GM21367 (cell line): ENCODE data around the gene PROZ.
"Not testable (repeated sequence)": the region's sequence is repeated elsewhere in the genome, so short reads cannot be mapped to it uniquely, and the experiment has no call there.

Experiments used
- ATAC-seq: cut with Tn5 transposase; IDR thresholded peaks from one replicate; pipeline ENCODE4 v1.9.1; 2021; ENCODE audit not compliant: unreplicated experiment

Gene PROZ, protein sequence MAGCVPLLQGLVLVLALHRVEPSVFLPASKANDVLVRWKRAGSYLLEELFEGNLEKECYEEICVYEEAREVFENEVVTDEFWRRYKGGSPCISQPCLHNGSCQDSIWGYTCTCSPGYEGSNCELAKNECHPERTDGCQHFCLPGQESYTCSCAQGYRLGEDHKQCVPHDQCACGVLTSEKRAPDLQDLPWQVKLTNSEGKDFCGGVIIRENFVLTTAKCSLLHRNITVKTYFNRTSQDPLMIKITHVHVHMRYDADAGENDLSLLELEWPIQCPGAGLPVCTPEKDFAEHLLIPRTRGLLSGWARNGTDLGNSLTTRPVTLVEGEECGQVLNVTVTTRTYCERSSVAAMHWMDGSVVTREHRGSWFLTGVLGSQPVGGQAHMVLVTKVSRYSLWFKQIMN

DNA sequence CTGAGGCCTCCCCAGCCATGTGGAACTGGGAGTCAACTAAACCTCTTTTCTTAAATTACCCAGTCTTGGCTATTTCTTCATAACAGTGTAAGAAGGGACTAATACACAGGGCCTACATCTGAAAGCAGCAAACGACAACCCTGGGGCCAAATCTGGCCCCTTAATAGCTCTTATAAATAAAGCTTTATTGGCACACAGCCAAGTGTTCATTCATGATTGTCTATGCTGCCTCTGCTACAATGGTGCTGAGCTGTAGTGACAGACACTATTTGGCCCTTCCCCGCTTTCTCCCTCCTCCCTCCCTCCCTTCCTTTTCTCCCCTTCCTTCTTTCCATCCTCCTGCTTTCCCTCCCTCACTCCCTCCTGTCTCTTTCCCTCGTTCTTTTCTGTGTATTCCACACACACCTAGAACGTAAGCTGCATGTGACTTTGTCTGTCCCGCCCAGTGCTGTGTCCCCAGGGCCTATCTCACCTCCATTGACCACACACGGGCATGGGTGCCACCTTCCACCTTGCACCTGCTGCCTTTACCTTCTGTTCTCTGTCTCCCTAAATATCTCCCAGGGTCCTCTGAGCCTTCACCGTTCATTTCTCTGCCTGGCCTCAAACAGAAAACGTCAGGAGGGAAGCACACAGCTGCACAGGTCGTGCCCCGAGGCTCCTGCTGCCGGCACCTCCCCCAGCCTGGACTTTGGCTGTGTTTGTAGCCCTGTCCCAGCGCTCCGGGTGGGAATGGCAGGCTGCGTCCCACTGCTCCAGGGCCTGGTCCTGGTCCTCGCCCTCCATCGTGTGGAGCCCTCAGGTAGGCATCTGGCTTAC, at the start of gene PROZ:
Gene PROZ (plus strand): TSS at position 720 of the 819 bp plus-strand sequence. CDS start 13 bp downstream, at position 733.
- no peak for ATAC-seq

DNA sequence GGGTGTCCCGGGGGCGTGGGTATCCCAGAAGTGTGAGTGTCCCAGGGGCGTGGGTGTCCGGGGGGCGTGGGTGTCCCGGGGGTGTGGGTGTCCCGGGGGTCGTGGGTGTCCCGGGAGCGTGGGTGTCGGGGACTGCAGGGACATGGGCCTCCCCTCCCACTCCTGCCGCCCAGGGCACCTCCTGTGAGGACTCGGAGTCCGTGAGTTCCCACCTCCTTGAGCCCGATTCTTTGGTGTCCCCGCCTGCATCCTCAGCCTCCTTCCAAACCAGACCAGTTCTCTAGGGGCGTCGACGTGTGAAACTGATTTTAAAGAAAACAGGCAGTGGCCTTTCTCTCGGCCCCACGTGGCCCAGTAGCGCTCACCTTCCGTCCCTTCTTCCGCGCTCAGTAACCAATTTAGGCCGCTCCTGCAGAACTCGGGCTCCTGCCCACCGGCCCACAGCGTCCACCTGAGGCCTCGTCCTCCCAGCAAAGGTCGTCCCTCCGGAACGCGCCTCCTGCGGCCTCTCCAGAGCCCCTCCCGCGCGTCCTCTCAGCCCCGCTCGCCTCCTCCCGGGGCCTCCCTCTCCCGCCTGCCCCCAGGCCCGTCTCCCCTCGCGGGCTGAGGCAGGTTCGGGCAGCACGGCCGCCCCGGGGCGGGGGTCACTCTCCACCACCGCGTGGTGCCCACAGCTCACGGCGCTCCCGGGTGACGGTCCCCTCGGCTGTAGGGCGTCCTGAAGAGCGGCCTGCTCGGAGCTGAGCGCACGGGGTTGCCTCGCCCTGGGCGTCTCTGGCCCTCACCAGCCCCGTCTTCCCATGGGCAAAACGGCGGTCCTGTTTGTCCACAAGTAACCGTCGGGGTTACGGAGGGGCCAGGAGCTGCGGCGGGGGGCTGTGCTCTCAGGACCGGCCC, 49.0 kb upstream of the PROZ start:
- ATAC-seq: no peak

DNA sequence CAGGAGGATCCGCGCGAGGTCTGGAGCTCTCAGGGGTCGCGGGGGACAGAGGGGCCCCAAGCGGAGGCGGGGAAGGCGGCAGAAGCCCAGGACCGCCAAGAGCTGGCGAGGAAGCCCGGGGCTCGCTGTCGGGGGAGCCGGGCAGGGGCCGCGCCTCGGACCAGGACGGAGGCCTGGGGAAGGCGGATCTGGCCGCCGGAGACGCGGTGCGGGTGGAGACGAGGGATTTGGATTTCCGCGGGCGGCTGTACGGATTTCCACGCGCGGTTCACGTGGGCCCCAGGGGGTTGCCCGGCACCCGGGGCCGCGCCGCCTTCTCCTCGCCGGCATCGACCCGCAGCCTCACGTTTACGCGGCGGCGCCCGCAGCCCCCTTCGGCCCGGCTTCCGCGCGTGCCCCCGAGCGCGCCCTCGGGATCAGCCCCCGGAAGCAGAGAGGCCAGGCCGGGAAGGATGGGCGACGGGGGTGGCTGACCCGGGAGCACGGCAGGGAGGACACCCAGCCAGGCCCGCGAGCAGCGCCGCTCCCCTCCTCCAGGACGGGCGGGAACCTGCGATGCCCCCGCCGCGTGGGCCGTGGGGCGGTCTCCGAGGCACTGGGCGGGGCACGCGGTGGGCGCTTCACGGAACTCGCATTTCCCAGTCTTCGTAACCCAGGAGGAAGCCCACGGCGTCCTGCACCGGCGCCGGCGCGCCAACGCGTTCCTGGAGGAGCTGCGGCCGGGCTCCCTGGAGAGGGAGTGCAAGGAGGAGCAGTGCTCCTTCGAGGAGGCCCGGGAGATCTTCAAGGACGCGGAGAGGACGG, 48.2 kb upstream of the PROZ start:
- no peak for ATAC-seq

DNA sequence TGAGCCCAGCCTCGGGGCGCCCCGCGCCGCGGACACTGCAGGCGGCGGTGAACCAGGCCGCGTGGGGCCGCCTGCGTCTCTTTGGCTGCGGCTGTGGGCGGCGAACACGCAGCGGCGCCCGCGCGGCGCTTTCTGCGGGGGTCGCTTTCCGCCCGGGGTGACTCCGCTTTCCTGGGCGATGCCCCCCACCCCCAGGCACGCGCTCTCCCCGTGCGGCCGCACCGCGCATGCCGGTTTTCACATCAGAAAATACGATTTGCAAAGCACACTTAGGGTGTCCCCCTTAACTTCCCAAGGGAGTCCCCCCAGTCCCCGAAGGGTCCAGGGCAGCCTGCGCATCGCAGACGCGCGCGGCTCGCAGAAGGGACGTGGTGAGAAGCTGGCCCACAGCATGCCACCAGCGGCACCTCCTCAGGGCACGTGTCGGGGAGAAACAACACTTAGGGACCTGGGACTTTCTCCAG, 47.6 kb upstream of the PROZ start:
- no peak for ATAC-seq

DNA sequence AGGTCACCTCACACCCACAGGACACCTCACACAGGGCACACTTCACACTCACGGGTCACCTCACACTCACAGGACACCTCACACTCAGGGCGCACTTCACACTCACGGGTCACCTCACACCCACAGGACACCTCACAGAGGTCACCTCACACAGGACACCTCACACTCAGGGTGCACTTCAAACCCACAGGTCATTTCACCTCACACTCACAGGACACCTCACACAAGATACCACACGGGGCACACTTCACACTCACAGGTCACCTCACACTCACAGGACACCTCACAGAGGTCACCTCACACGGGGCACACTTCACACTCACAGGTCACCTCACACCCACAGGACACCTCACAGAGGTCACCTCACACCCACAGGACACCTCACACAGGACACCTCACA, 46.6 kb upstream of the PROZ start:
- ATAC-seq: not testable (repeated sequence)

DNA sequence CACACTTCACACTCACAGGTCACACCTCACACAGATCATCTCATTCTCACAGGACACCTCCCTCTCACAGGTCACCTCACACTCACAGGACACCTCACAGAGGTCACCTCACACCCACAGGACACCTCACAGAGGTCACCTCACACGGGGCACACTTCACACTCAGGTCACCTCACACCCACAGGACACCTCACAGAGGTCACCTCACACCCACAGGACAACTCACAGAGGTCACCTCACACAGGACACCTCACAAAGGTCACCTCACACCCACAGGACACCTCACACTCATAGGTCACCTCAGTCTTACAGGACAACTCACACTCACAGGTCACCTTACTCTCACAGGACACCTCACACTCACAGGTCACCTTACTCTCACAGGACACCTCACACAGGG, 46.0 kb upstream of the PROZ start:
- not testable (repeated sequence) for ATAC-seq

DNA sequence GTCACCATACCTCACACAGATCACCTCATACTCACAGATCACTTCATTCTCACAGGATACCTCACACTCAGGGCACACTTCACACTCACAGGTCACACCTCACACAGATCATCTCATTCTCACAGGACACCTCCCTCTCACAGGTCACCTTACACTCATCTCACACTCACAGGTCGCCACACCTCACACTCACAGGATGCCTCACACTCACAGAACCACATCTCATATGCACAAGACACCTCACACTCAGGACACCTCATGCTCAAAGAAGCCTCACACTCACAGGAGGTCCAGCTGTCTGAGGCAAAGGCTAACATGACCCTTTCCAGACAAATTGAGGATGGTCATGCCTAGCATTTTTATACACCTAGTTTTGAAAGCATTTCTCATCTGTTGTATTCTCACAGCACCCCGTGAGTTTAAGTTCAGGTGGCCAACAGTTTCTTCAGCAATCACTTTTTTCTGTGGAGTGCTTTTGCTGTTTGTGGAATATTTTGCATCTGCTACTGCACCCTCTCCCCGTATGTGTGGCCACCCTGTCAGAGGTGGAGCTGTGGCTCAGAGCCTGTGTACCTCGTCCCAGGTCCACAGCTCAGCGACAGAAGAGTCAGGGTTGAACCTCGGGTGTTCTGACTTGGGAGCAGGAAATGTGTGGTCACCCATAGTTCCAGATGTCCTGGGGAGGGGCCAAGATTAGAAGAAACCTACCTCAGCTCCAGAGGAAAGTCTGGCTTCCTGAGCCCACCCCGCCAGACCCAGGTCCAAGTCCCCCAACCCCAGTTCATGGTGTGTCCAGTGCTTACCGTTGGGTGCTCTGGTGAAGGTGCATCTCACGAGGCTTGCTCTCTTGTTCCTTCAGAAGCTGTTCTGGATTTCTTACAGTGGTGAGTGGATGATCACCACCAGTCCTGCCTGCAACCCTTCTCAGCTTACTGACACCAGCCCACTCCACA, 45.3 kb upstream of the PROZ start:
- no peak for ATAC-seq

DNA sequence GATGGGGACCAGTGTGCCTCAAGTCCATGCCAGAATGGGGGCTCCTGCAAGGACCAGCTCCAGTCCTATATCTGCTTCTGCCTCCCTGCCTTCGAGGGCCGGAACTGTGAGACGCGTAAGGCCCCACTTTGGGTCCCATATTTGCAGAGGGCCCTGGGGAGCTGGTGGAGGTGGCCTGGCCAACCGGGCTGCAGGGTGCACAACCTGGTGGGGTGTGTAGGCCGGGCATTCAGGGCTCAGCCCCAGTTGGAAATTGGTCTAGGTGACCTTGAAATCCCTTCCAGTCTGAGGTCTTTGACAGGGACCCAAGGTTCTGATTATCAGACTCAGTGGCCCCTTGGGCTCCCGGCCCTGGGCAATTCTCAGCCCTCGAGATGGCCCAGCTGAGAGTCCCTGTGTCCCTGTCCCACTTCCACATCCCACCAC, 44.6 kb upstream of the PROZ start:
- ATAC-seq: no peak

DNA sequence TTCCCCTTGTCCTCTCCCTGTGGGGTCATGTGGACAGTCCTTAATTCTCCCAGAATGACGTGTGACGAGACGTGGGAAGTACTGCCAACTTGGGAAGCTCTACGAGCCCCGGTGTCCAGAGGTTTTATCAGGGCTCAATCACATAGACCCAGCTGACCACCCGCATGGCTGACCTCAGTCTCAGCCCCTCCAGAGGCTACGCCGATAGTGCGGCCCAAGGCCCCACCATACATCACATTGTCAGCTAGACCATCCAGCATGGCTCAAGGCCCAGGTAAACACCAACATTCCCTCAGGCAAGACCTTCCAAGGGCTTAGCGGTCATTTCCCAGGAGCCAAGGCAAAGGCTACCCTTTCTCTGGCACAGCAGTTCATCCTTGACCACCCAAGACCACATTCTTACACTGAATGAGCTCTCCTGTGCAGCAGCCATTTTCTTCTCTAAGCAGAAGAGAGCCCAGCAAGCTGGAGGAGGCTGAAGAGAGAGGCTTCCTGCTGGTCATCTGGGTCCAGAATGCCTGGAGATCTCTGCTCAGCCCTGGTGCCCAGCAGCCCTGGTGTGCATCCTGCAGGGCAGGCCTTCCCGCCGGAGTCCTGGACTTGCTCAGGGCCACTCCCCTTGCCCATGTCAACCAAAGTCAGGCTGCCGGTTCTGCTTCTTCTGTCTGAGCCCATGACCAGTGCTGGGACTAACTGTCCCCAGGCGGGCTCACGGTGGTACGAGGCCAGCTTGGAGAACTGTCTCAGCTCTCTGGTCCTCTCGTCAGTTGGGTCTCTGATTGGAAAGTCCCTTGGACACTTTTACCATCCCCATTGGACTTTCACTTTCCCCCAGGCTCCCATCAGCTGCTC, 43.7 kb upstream of the PROZ start:
- no peak for ATAC-seq

DNA sequence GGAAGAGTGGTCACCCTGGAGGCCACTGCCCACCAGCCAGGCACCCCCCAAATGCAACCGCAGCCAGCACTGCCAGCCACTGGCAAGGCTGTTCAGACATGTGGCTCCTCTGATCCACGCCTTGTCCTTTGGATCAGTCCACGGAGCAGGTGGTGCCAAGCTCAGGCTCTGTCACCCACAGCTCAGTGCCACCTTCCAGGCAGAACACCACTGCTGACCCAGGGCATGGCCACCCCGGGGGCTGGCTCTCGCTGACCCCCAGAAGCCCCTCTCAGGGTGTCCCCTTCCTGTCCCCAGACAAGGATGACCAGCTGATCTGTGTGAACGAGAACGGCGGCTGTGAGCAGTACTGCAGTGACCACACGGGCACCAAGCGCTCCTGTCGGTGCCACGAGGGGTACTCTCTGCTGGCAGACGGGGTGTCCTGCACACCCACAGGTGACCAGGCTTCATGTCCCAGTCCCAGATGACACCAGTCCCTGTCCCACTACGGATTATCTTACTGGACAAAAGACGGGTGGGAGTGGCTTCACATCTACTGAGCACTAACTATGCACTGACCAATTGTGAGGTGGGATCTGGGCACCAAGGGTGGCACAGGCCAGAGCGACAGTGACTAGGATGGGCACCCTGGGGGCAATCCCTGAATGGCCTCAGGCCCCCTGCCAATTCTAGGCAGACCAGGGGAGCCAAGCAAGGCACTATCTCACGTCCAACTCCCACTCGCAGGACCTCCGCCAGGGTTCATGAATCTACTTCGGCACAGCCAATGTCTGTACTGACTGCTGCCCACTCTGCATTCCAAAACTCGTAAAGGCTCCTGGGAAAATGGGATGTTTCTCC, 42.9 kb upstream of the PROZ start:
- no peak for ATAC-seq

DNA sequence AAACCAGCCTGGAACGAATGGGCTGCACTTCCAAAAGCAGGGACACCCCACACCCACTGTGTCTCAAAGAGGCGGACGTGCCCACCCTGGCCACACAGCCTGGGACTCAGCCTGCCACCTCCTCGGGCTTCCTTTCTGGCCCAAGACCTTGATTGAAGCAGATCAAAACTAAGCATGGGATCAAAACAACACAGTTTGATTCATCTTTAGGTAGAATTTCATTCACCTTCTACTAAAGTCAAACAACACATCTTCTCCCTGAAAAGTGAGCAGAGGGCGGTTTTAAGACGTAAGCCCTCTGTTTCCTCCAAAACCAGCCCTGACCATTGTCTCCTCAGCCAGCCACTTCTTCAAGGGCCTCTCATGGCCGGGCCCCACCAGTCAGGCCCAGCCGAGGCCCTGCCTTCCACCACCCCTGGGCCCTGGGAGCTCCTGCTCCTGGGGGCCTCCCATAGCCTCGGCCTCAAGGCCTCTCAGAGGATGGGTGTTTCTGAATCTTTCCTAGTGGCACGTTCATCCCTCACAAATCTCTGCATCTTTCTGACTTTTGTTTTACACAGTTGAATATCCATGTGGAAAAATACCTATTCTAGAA, 42.1 kb upstream of the PROZ start:
- no peak for ATAC-seq

DNA sequence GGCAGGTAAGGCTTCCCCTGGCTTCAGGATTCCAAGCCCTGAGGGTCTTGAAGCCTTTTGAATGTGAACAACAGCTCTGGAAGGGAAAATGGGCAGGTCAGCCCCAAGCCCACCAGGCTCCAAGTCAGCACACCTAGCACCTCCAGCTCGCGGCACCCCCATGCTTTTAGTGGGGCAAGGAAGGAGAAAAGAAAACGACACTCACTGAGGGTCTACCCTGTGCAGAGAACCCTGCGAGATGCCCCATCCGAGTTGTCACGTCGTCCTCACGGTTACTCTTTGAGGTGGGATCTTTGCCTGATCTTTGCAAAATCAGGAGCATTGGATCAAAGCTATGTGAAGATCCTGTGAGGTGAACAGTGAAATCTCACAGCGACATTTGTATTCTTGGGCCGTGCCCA, 41.6 kb upstream of the PROZ start:
- no peak for ATAC-seq

DNA sequence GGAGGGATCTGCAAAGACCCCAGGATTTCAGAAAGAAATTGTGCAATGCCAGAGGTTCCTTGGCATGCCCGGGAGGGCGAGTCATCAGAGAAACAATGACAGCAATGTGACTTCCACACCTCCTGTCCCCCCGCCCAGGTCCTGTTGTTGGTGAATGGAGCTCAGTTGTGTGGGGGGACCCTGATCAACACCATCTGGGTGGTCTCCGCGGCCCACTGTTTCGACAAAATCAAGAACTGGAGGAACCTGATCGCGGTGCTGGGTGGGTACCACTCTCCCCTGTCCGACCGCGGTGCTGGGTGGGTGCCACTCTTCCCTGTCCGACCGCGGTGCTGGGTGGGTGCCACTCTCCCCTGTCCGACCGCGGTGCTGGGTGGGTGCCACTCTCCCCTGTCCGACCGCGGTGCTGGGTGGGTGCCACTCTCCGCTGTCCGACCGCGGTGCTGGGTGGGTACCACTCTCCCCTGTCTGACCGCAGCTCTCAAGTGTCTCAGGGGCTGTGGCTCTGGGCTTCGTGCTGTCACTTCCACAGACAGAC, 41.0 kb upstream of the PROZ start:
- ATAC-seq: no peak

DNA sequence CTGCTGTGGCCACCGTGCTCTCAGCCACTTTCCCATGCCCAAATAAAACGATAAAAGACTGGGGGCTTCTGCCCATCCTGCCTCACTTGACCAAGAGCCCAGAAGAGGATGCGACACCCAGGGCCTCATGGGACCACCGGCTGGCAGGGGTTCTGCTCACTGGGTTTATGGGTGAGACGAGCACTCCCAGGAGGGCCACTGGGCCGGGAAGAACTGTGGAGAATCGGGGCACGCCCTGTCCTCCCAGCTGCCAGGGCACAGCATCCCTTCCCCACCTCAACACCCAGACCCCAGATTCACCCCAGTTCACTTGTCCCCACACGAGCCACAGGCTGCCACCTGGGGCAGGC, 40.6 kb upstream of the PROZ start:
- ATAC-seq: no peak

DNA sequence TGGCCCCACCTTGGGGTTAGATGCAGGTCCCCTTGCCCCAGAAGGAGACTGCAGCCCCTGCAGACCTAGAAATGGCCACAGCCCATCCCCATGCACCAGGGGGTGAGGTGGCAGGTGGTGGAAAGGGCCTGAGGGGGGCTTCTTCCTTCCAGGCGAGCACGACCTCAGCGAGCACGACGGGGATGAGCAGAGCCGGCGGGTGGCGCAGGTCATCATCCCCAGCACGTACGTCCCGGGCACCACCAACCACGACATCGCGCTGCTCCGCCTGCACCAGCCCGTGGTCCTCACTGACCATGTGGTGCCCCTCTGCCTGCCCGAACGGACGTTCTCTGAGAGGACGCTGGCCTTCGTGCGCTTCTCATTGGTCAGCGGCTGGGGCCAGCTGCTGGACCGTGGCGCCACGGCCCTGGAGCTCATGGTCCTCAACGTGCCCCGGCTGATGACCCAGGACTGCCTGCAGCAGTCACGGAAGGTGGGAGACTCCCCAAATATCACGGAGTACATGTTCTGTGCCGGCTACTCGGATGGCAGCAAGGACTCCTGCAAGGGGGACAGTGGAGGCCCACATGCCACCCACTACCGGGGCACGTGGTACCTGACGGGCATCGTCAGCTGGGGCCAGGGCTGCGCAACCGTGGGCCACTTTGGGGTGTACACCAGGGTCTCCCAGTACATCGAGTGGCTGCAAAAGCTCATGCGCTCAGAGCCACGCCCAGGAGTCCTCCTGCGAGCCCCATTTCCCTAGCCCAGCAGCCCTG, 40.0 kb upstream of the PROZ start:
- no peak for ATAC-seq
